Activated CD8-positive, alpha-beta T cell treated with anti-CD3 and anti-CD28 coated beads for 36 hours (primary cell): Measurements from ENCODE around the gene KIAA2012. TPM values are rescaled to one million over a fixed set of nuclear protein-coding genes. Genes with fewer than 3 reads are reported as not detected.

Experiments used
- ATAC-seq: fragments of 200-7000 bp; cut with Tn5 transposase; one replicate; pipeline ENCODE4 v1.10.0; 2021; ENCODE audit warnings: mild to moderate bottlenecking, moderate library complexity
- CTCF ChIA-PET: fragments of 350-600 bp; sonication (Branson Sonifier 250); formaldehyde crosslinking; loops from one replicate; lab custom pipeline; 2021; ENCODE audit warnings: antibody characterized with exemption; lab: Charles Lee
- POLR2A ChIA-PET: fragments of 350-600 bp; sonication (Branson Sonifier 250); formaldehyde crosslinking; loops from one replicate; lab custom pipeline; 2021; ENCODE audit warnings: antibody characterized with exemption; lab: Charles Lee
- DNase-seq: peaks from one replicate; pipeline ENCODE4 v3.0.0-alpha.2; 2020
- H3K27ac Mint-ChIP-seq: one replicate; pipeline ENCODE4 v1.8.0; 2021; ENCODE audit warnings: mild to moderate bottlenecking, mixed read lengths
- H3K27me3 Mint-ChIP-seq: one replicate; pipeline ENCODE4 v1.8.0; 2021; ENCODE audit warnings: mixed read lengths
- H3K36me3 Mint-ChIP-seq: one replicate; pipeline ENCODE4 v1.8.0; 2021; ENCODE audit warnings: low read depth, mixed read lengths
- H3K4me1 Mint-ChIP-seq: one replicate; pipeline ENCODE4 v1.8.0; 2021; ENCODE audit warnings: low read depth, mixed read lengths
- H3K4me3 Mint-ChIP-seq: one replicate; pipeline ENCODE4 v1.8.0; 2021; ENCODE audit warnings: mild to moderate bottlenecking, moderate library complexity, mixed read lengths
- H3K9me3 Mint-ChIP-seq: one replicate; pipeline ENCODE4 v1.8.0; 2021; ENCODE audit warnings: mixed read lengths
- intact Hi-C: fragments of 100-400 bp; cut with micrococcal nuclease; formaldehyde crosslinking; loops from one replicate; pipeline ENCODE4 v1.10.0; 2022
- total RNA-seq, 2 experiments: library from RNA; stranded (reverse); gene quantifications; one replicate each; pipeline ENCODE4 v1.2.3, GENCODE V29; 2021
- TF ChIP-seq, protein P1 (sequence below): fragments of 200-600 bp; IDR thresholded peaks from one replicate; pipeline ENCODE4 v1.8.0; 2022; ENCODE audit warnings: antibody characterized with exemption, mild to moderate bottlenecking

The KIAA2012 gene
- total RNA-seq, 2 experiments from 2014 or later = not detected

DNA sequence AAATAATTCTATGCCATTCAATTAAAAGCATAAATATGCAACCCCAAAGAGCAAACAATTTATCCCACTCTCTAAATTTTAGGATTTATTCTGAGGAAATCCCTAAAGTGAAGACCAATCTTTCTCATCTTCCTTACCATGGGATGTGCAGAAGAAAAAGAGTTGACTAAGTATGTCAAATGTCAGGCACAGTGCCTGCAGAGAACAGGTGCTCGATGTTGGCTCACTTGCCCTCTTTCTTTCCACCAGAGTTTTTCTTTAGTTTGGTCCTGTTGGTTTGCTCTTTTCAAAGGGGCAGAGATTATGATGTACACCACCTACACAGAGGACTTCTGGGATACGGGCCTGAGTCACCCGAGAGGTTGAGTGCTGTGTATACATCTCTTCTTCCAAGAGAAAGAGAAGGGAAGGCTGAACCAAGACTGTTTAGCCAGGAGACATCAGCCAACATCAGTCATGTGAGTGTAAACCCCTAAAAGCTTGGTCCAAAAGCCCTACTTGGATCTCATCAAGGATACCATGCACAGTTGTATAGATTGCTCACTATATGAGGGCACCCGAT lies 113.7 kb downstream of the KIAA2012 start:
- Mint-ChIP-seq H3K4me3 (no peak overlapping the region), H3K27me3 (peaks cover 5% of the 10 kb centered on the region), H3K4me1 (no peaks in the 10 kb centered on the region), H3K27ac (no peak overlapping the region), H3K36me3 (no peaks in the 10 kb centered on the region), H3K9me3 (no peaks in the 10 kb centered on the region)
- intact Hi-C loops = no loop called here
- POLR2A ChIA-PET = no interaction called here
- ATAC-seq (no peak), DNase-seq (no peak)
- CTCF ChIA-PET = interaction anchor here (1.0 kb wide), 1 partner anchor 8 kb away, joined by 3 read pairs; no protein-coding TSS in a partner anchor
- TF ChIP-seq, protein P1, sequence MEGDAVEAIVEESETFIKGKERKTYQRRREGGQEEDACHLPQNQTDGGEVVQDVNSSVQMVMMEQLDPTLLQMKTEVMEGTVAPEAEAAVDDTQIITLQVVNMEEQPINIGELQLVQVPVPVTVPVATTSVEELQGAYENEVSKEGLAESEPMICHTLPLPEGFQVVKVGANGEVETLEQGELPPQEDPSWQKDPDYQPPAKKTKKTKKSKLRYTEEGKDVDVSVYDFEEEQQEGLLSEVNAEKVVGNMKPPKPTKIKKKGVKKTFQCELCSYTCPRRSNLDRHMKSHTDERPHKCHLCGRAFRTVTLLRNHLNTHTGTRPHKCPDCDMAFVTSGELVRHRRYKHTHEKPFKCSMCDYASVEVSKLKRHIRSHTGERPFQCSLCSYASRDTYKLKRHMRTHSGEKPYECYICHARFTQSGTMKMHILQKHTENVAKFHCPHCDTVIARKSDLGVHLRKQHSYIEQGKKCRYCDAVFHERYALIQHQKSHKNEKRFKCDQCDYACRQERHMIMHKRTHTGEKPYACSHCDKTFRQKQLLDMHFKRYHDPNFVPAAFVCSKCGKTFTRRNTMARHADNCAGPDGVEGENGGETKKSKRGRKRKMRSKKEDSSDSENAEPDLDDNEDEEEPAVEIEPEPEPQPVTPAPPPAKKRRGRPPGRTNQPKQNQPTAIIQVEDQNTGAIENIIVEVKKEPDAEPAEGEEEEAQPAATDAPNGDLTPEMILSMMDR = no peak

DNA sequence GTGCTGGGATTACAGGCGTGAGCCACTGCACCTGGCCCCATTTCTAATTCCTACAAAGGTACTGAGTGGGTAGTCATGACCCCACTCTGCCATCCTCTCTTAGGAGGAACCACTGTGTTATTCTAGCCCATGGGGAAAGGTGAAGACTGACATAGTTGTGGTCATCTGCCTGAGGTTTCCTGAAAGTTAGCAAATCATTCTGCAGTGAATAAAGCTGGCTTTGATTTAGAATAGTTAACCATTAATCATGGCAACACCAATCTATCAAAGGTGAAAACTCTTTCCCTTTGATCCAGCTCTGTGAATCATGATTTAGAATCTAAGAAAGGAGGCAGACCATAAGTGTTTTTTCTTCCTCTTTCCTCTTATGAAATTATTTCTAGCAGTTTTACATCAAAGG lies 114.5 kb downstream of the KIAA2012 start:
- no peak for ATAC-seq
- H3K36me3 Mint-ChIP-seq = no peaks in the 10 kb centered on the region
- TF ChIP-seq, protein P1 = no peak
- ChIA-PET POLR2A (no interaction called here), CTCF (interaction anchor here (1.0 kb wide), 1 partner anchor 9 kb away, joined by 3 read pairs; no protein-coding TSS in a partner anchor)
- no peak overlapping the region for H3K4me3 Mint-ChIP-seq
- DNase-seq = no peak
- no peaks in the 10 kb centered on the region for H3K9me3 Mint-ChIP-seq
- no peak overlapping the region for H3K27ac Mint-ChIP-seq
- H3K4me1 Mint-ChIP-seq = no peaks in the 10 kb centered on the region
- H3K27me3 Mint-ChIP-seq = peaks cover 5% of the 10 kb centered on the region
- intact Hi-C loops = no loop called here

DNA sequence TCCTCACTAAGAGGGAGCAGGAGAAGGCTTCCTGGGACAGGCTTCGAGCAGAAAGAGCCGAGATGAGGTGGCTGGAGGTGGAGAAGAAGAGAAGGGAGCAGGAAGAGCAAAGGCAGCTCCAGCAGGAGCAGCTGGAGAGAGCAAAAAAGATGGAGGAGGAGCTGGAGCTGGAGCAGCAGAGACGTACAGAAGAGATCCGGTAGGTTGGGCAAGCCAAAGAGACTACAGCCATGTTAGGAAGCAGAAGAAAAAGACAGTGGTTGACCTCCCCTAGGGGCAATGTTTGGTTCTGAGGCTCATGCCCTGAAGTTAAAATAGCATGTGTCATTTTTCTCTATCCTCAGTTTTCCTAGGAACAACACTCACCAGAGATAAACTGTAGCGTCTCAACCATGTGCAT lies 120.2 kb downstream of the KIAA2012 start:
- intact Hi-C loops = no loop called here
- ChIA-PET POLR2A (no interaction called here), CTCF (interaction anchor here (4.1 kb wide), 1 partner anchor 15 kb away, joined by 18 read pairs; no protein-coding TSS in a partner anchor)
- TF ChIP-seq, protein P1 = no peak
- DNase-seq (no peak), ATAC-seq (no peak)
- Mint-ChIP-seq H3K36me3 (no peaks in the 10 kb centered on the region), H3K27me3 (peaks cover 4% of the 10 kb centered on the region), H3K9me3 (no peaks in the 10 kb centered on the region), H3K4me3 (no peak overlapping the region), H3K4me1 (peaks cover 2% of the 10 kb centered on the region), H3K27ac (no peak overlapping the region)

DNA sequence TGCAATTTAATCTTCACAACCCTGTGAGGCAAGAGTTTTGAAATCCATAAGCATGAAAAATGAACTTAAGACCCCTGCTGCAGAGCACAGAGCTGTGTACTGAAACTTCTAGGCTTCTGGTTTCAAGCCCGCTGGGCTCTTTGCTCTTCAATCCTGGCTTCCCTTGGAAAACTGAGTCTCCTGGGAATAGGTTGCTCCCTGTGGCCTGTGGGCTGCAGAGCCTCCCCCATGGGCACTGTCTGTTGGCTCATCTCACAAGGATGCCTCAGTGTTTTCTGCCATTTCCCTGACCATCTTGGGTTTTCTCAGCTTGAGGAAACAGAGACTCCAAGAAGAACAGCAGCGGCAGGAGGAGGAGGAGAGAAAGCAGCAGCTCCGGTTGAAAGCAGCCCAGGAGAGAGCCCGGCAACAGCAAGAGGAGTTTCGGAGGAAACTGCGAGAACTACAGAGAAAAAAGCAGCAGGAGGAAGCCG lies 120.9 kb downstream of the KIAA2012 start:
- Mint-ChIP-seq H3K27ac (no peak overlapping the region), H3K36me3 (no peaks in the 10 kb centered on the region), H3K4me1 (peaks cover 2% of the 10 kb centered on the region), H3K4me3 (no peak overlapping the region), H3K9me3 (no peaks in the 10 kb centered on the region), H3K27me3 (peaks cover 4% of the 10 kb centered on the region)
- TF ChIP-seq, protein P1 = no peak
- POLR2A ChIA-PET = no interaction called here
- DNase-seq (no peak), ATAC-seq (no peak)
- intact Hi-C loops = no loop called here
- CTCF ChIA-PET = interaction anchor here (0.8 kb wide), 1 partner anchor 334 kb away, joined by 3 read pairs; no protein-coding TSS in a partner anchor

DNA sequence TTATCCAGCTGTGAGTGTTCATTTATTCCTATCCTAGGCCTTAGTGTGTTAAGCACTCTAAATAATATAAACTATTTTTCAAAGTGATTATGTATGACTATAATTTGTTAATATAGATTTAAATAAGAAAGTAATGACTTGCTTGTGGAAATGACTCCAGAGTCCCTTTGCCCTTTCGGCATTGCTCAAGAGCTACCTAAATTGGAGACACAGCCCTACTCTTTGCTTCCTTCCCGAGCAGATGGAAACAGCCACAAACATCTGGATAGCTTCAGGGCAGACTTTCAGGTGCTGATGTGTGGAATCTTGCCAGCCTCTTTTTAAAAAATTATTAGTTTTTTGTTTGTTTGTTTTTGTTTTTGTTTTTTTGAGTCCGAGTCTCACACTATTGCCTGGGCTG lies 121.4 kb downstream of the KIAA2012 start:
- Mint-ChIP-seq H3K27ac (no peak overlapping the region), H3K27me3 (peaks cover 4% of the 10 kb centered on the region), H3K9me3 (no peaks in the 10 kb centered on the region), H3K36me3 (no peaks in the 10 kb centered on the region), H3K4me3 (no peak overlapping the region), H3K4me1 (peaks cover 2% of the 10 kb centered on the region)
- ChIA-PET CTCF (interaction anchor here (0.8 kb wide), 1 partner anchor 334 kb away, joined by 3 read pairs; no protein-coding TSS in a partner anchor), POLR2A (interaction anchor here (0.6 kb wide), 1 partner anchor 334 kb away, joined by 9 read pairs; no protein-coding TSS in a partner anchor)
- intact Hi-C loops = no loop called here
- TF ChIP-seq, protein P1 = no peak
- ATAC-seq (no peak), DNase-seq (no peak)
